Activated naive CD4-positive, alpha-beta T cell treated with anti-CD3 and anti-CD28 coated beads, Interleukin-2, amount 10 ng/mL, durations not matched to agents 7 days and 5 days (primary cell): ENCODE measurements around the gene HEXB.
"Not testable (repeated sequence)": the region's sequence is repeated elsewhere in the genome, so short reads cannot be mapped to it uniquely, and the experiment has no call there.

Experiments
- CTCF ChIA-PET: fragments of 350-600 bp; sonication (Branson Sonifier 250); formaldehyde crosslinking; loops from one replicate; lab custom pipeline; 2021; ENCODE audit warnings: antibody characterized with exemption; lab: Charles Lee
- DNase-seq: peaks from one replicate; pipeline ENCODE4 v3.0.0-alpha.2; 2020
- H3K27ac Mint-ChIP-seq: one replicate; pipeline ENCODE4 v1.8.0; 2021; ENCODE audit warnings: mild to moderate bottlenecking, moderate library complexity, mixed read lengths
- H3K27me3 Mint-ChIP-seq: one replicate; pipeline ENCODE4 v1.8.0; 2021; ENCODE audit warnings: mild to moderate bottlenecking, mixed read lengths
- H3K36me3 Mint-ChIP-seq: one replicate; pipeline ENCODE4 v1.8.0; 2021; ENCODE audit warnings: mixed read lengths
- H3K4me1 Mint-ChIP-seq: one replicate; pipeline ENCODE4 v1.8.0; 2021; ENCODE audit warnings: mixed read lengths
- H3K4me3 Mint-ChIP-seq: one replicate; pipeline ENCODE4 v1.8.0; 2021; ENCODE audit warnings: mild to moderate bottlenecking, moderate library complexity, mixed read lengths
- H3K9me3 Mint-ChIP-seq: one replicate; pipeline ENCODE4 v1.8.0; 2021; ENCODE audit warnings: mixed read lengths

HEXB gene

GRCh38 chr5:74667396-74667795 lies 17.6 kb upstream of the HEXB start:
- no peaks in the 10 kb centered on the region for H3K9me3 Mint-ChIP-seq
- H3K4me3 Mint-ChIP-seq = no peak overlapping the region
- CTCF ChIA-PET = no interaction called here
- no peak overlapping the region for H3K27ac Mint-ChIP-seq
- no peaks in the 10 kb centered on the region for H3K4me1 Mint-ChIP-seq
- peaks cover 13% of the 10 kb centered on the region for H3K27me3 Mint-ChIP-seq
- DNase-seq = no peak
- no peaks in the 10 kb centered on the region for H3K36me3 Mint-ChIP-seq

GRCh38 chr5:74669821-74670220 lies 15.2 kb upstream of the HEXB start:
- H3K36me3 Mint-ChIP-seq = no peaks in the 10 kb centered on the region
- no peaks in the 10 kb centered on the region for H3K9me3 Mint-ChIP-seq
- no peak overlapping the region for H3K4me3 Mint-ChIP-seq
- CTCF ChIA-PET = no interaction called here
- H3K27me3 Mint-ChIP-seq = peaks cover 16% of the 10 kb centered on the region
- no peak for DNase-seq
- H3K27ac Mint-ChIP-seq = no peak overlapping the region
- H3K4me1 Mint-ChIP-seq = no peaks in the 10 kb centered on the region

GRCh38 chr5:74670396-74671038 lies 14.5 kb upstream of the HEXB start:
- Mint-ChIP-seq H3K27me3 (peaks cover 16% of the 10 kb centered on the region), H3K9me3 (no peaks in the 10 kb centered on the region), H3K4me1 (no peaks in the 10 kb centered on the region), H3K36me3 (no peaks in the 10 kb centered on the region), H3K27ac (no peak overlapping the region), H3K4me3 (no peak overlapping the region)
- DNase-seq = no peak
- CTCF ChIA-PET = no interaction called here

- no peaks in the 10 kb centered on the region for H3K4me1 Mint-ChIP-seq
- H3K27ac Mint-ChIP-seq = no peak overlapping the region
- CTCF ChIA-PET = interaction anchor here (1.4 to 3.5 kb wide), 2 partner anchors 243 to 247 kb away, joined by 10 read pairs; no protein-coding TSS in a partner anchor
- no peak overlapping the region for H3K4me3 Mint-ChIP-seq
- H3K36me3 Mint-ChIP-seq = no peaks in the 10 kb centered on the region
- H3K27me3 Mint-ChIP-seq = peaks cover 20% of the 10 kb centered on the region
- DNase-seq = no peak
- no peaks in the 10 kb centered on the region for H3K9me3 Mint-ChIP-seq
These were observed 12.7 kb upstream of the HEXB start for GRCh38 chr5:74672215-74672877.

GRCh38 chr5:74673011-74673790 lies 11.8 kb upstream of the HEXB start:
- no peaks in the 10 kb centered on the region for H3K36me3 Mint-ChIP-seq
- H3K9me3 Mint-ChIP-seq = no peaks in the 10 kb centered on the region
- CTCF ChIA-PET = interaction anchor here (0.7 to 3.5 kb wide), 4 partner anchors 23 to 246 kb away, joined by 3 to 10 read pairs (median 7); no protein-coding TSS in a partner anchor
- H3K27ac Mint-ChIP-seq = no peak overlapping the region
- DNase-seq = no peak
- no peak overlapping the region for H3K4me3 Mint-ChIP-seq
- peaks cover 20% of the 10 kb centered on the region for H3K27me3 Mint-ChIP-seq
- no peaks in the 10 kb centered on the region for H3K4me1 Mint-ChIP-seq

- CTCF ChIA-PET = interaction anchor here (3.7 kb wide), 1 partner anchor 242 kb away, joined by 13 read pairs; no protein-coding TSS in a partner anchor
- H3K36me3 Mint-ChIP-seq = not testable (repeated sequence)
These were observed 8.6 kb upstream of the HEXB start for GRCh38 chr5:74676466-74676865.

GRCh38 chr5:74678123-74678522 lies 6.9 kb upstream of the HEXB start:
- peaks cover 34% of the 10 kb centered on the region for H3K27me3 Mint-ChIP-seq
- CTCF ChIA-PET = interaction anchor here (0.6 kb wide), 1 partner anchor 75 kb away, joined by 3 read pairs; no protein-coding TSS in a partner anchor
- H3K27ac Mint-ChIP-seq, H3K4me1 Mint-ChIP-seq, DNase-seq, H3K36me3 Mint-ChIP-seq, H3K4me3 Mint-ChIP-seq, H3K9me3 Mint-ChIP-seq: not testable (repeated sequence)

More at GRCh38 chr5:74676466-74676865, 8.6 kb upstream of the HEXB start:
- H3K27ac Mint-ChIP-seq, H3K4me3 Mint-ChIP-seq, H3K9me3 Mint-ChIP-seq, H3K4me1 Mint-ChIP-seq, DNase-seq: not testable (repeated sequence)
- H3K27me3 Mint-ChIP-seq = peaks cover 32% of the 10 kb centered on the region

- H3K27ac Mint-ChIP-seq, CTCF ChIA-PET: not testable (repeated sequence)
- H3K27me3 Mint-ChIP-seq = peaks cover 39% of the 10 kb centered on the region
These were observed 5.7 kb upstream of the HEXB start for GRCh38 chr5:74679300-74679699.

DNA sequence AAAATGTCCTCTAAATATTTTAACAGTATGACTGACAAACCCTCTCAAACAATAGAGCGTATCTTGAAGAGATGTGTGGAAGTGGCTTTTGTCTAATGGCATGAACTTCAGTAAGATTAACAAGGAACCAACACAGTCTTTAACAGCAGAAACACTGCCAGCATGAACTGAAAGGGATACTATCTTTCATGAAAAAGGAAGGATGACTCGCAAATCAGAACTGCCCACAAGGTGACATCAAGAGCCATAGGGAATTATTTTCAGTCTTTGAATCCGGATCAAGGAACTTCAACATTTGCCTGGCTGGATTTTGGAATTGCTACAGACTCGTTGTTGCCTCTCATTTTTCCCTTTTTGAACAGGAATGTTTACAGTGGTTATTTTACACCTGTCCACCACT lies 5.1 kb upstream of the HEXB start:
- Mint-ChIP-seq H3K27me3 (peaks cover 42% of the 10 kb centered on the region), H3K27ac (no peak overlapping the region), H3K4me3 (no peak overlapping the region), H3K36me3 (no peaks in the 10 kb centered on the region), H3K4me1 (peaks cover 5% of the 10 kb centered on the region), H3K9me3 (no peaks in the 10 kb centered on the region)
- CTCF ChIA-PET = no interaction called here
- DNase-seq = no peak

More at GRCh38 chr5:74679300-74679699, 5.7 kb upstream of the HEXB start:
- H3K4me1 Mint-ChIP-seq, H3K9me3 Mint-ChIP-seq, H3K4me3 Mint-ChIP-seq, H3K36me3 Mint-ChIP-seq, DNase-seq: not testable (repeated sequence)

DNA sequence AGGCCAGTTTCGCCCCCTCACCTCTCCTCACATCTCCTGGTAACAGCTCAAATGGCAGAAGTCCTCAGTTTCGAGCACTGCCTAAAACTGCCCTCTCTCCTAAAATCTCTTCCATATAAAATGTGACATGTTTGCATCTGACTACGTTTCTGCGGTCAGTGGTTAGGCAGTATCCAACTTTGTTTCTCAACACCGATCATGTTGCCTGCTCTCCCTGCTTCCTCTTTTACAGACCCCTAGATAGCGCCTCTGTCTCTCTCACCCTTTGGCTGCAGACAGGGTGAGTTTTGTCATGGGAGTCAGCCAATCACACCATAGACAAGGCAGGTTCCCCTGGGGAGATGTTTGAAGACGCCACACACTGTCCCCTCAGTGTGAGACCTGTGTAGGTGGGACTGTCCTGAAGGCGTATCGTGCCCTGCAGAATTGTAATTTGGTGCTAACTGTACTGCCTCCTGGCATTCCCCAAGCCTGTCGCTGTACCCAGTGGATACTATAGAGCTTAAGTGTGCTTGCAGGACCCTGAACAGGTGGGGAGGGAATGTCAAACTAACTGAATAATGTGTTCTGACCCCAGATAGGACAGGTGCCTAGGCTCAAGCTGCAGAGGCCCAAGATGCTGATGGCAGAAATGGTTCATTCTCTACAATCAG lies 1.1 kb downstream of the HEXB start:
- Mint-ChIP-seq H3K27ac (peak overlapping the region; percentile 68), H3K27me3 (peaks cover 25% of the 10 kb centered on the region), H3K4me3 (peak overlapping the region; percentile 87), H3K9me3 (no peaks in the 10 kb centered on the region), H3K4me1 (peaks cover 27% of the 10 kb centered on the region), H3K36me3 (peaks cover 25% of the 10 kb centered on the region)
- CTCF ChIA-PET = interaction anchor here (0.9 kb wide), 1 partner anchor 9 kb away, joined by 3 read pairs; no protein-coding TSS in a partner anchor
- DNase-seq = peak; percentile 23

DNA sequence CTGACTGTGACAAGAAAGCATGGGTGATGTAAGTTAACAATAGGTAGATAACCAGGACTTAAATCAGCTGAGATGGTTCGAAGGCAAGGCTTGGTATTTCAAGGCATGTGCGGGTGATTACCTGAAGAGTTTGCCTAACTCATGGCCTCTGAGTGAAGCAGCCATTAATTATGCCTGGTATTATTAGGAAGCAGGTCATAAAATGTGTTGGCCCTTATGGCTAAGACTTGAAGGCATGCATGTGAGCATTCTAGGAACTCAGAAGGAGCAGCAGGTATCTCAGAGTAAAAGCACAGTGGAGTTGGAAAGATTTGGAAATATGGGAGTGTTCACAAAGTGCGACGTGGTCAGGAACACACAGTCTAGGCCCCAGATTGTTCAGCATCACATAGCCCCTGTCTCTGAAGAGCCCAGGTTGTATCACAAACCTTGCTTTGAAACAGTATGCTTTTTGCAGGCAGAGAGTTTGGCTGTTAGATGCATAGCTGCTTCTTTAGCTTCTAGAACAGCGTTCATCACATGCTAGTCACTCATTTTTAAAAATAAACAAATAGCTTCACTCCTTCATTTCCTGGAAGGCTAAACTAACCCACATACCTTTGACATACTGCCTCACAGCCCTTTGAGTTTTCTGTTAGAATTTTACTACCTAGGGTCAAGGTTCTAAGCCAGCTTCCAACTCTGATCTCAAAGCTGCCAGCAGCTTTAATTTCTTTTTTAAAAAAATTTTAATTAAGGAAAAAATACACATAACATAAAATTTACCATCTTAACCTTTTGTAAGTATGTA lies 2.1 kb downstream of the HEXB start:
- H3K4me1 Mint-ChIP-seq = peaks cover 27% of the 10 kb centered on the region
- CTCF ChIA-PET = interaction anchor here (1.2 kb wide), 1 partner anchor 74 kb away, joined by 3 read pairs; no protein-coding TSS in a partner anchor
- H3K27me3 Mint-ChIP-seq = peaks cover 18% of the 10 kb centered on the region
- H3K9me3 Mint-ChIP-seq = no peaks in the 10 kb centered on the region
- H3K27ac Mint-ChIP-seq = no peak overlapping the region
- peaks cover 27% of the 10 kb centered on the region for H3K36me3 Mint-ChIP-seq
- no peak for DNase-seq
- peak overlapping the region; percentile 87 for H3K4me3 Mint-ChIP-seq

DNA sequence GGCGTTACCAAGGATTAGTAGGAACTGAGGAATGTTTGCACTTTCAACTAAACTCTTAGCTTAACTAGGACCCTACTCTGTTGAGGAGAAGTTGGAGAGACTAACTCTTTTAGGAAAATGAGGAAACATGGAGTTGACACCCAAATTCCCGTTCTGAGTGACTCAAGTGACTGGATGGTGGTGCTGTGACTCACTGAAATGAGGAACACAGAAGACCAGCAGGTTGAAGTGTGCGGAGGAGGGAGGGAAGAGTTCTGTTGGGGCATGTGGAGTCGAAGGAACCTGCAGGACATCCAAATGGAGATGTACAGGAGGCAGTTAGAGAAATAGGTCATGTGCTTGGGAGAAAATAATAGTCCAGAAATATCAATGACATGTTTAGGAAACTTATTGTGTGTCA lies 8.2 kb downstream of the HEXB start:
- no peak overlapping the region for H3K27ac Mint-ChIP-seq
- CTCF ChIA-PET = no interaction called here
- H3K36me3 Mint-ChIP-seq = peaks cover 42% of the 10 kb centered on the region
- H3K4me1 Mint-ChIP-seq = peaks cover 3% of the 10 kb centered on the region
- H3K4me3 Mint-ChIP-seq = no peak overlapping the region
- no peaks in the 10 kb centered on the region for H3K27me3 Mint-ChIP-seq
- no peak for DNase-seq
- H3K9me3 Mint-ChIP-seq = no peaks in the 10 kb centered on the region

- Mint-ChIP-seq H3K27me3 (no peaks in the 10 kb centered on the region), H3K4me3 (no peak overlapping the region), H3K9me3 (no peaks in the 10 kb centered on the region), H3K36me3 (peaks cover 47% of the 10 kb centered on the region), H3K4me1 (no peaks in the 10 kb centered on the region), H3K27ac (no peak overlapping the region)
- no peak for DNase-seq
- CTCF ChIA-PET = interaction anchor here (0.6 kb wide), 1 partner anchor 50 kb away, joined by 3 read pairs; the partner anchor contains the start of genes GFM2 and NSA2
These were observed 32.6 kb downstream of the HEXB start for GRCh38 chr5:74717596-74717995.
